ENCODE measurements around the gene EQTN.
"Not testable (repeated sequence)": the region's sequence is repeated elsewhere in the genome, so short reads cannot be mapped to it uniquely, and the experiment has no call there.

The EQTN gene

GRCh38 chr9:27248702-27249101 lies 48.2 kb downstream of the EQTN start:
- H3K36me3 ChIP-seq (ENCODE audit: control insufficient read depth, insufficient read depth, low read length): no peaks in the 10 kb centered on the region
- TF ChIP-seq CTCF (IDR thresholded peaks at IDR 0.05; ENCODE audit: insufficient read depth, low read length, poor library complexity, severe bottlenecking): no peak
- H3K4me3 ChIP-seq (replicated peaks; ENCODE audit: low read depth, low read length): no peak overlapping the region
- no peaks in the 10 kb centered on the region for H3K27me3 ChIP-seq (replicated peaks; ENCODE audit: control insufficient read depth, insufficient read depth, low read length)
- DNase-seq (ENCODE audit: extremely low read depth, insufficient read length): no peak

- TF ChIP-seq CTCF (IDR thresholded peaks at IDR 0.05; ENCODE audit: insufficient read depth, low read length, poor library complexity, severe bottlenecking): peak; percentile 71
- Histone ChIP-seq H3K4me3 (replicated peaks; ENCODE audit: low read depth, low read length) (no peak overlapping the region), H3K27me3 (replicated peaks; ENCODE audit: control insufficient read depth, insufficient read depth, low read length) (no peaks in the 10 kb centered on the region), H3K36me3 (ENCODE audit: control insufficient read depth, insufficient read depth, low read length) (no peaks in the 10 kb centered on the region)
- DNase-seq (ENCODE audit: extremely low read depth, insufficient read length): no peak
These were observed 49.2 kb downstream of the EQTN start for GRCh38 chr9:27247756-27248155.

GRCh38 chr9:27239648-27240047 lies 57.3 kb downstream of the EQTN start:
- not testable (repeated sequence) for H3K4me3 ChIP-seq (replicated peaks; ENCODE audit: low read depth, low read length); H3K36me3 ChIP-seq (ENCODE audit: control insufficient read depth, insufficient read depth, low read length); DNase-seq (ENCODE audit: extremely low read depth, insufficient read length); H3K27me3 ChIP-seq (replicated peaks; ENCODE audit: control insufficient read depth, insufficient read depth, low read length)

Measured in GM06990 (cell line).